Measurements from ENCODE around the gene EPYC.

EPYC gene

GRCh38 chr12:91004872-91005271 is at the start of gene EPYC:
TSS of gene EPYC (minus strand) at chr12:91004972. CDS start at chr12:91002565, 2,407 bp downstream.
- DNase-seq (ENCODE audit: extremely low read depth in 1 of 2, low read depth in 1 of 2), result no peak

DNA sequence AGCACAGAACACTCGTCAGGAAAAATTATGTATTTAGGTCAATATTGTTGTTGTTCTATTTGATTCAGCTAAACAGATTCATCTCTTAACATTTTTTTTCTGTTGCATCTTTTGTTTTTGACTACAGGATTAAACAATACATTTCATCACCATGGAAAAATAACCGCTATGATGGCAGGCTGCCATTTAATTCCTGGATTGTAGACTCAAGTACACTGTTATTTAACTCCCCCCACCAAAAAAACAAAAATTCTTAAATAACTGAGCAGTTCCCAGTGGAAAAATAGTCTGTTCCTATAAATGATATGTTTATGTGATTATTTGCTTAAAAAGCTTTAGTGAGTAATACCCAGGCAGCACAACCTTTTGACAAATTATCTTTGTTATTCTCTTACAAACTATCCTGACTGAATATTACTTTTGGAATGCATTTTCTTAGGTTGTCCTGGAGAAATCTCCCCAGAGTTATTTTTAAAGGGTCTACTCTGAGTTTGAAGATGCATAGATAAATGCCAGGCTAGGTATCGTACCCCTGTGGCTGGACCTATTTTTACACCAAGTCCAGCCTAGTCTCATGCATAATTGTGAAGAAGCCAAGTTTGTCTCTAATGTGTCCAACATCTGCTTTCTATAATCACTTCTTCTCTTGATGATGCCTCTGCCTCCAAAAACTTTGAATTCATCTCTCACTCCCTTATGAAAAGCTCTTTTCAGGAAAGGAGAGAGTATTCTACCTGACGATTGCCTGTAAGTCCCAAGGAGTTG is 49.4 kb upstream of the EPYC start:
- DNase-seq (ENCODE audit: extremely low read depth in 1 of 2, low read depth in 1 of 2), result no peak

GRCh38 chr12:91052026-91052425 is 47.3 kb upstream of the EPYC start:
- DNase-seq (ENCODE audit: extremely low read depth in 1 of 2, low read depth in 1 of 2), result no peak

GRCh38 chr12:91044586-91044985 is 39.8 kb upstream of the EPYC start:
- DNase-seq (ENCODE audit: extremely low read depth in 1 of 2, low read depth in 1 of 2), result no peak

DNA sequence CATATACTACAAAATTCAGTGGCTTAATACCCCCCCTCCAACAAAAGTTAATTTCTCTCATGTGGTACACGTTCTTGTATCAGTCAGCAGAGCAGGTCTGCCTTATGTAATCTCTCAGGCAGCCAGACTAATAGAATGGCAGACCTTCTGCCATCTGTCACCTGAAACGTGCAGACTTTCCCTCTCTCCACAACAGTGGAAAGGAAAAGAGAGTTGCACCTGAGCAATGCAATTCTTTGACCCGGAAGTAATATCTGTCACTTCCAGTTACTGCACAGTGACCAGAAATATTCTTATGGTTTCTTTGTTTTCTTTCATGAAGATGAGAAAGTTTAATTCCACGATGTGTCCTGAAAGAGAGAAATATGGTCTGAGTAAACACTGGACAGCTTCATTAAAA is 38.6 kb upstream of the EPYC start:
- DNase-seq (ENCODE audit: extremely low read depth in 1 of 2, low read depth in 1 of 2), result no peak

GRCh38 chr12:91040096-91040755 is 35.5 kb upstream of the EPYC start:
- DNase-seq (ENCODE audit: extremely low read depth in 1 of 2, low read depth in 1 of 2), result no peak

DNA sequence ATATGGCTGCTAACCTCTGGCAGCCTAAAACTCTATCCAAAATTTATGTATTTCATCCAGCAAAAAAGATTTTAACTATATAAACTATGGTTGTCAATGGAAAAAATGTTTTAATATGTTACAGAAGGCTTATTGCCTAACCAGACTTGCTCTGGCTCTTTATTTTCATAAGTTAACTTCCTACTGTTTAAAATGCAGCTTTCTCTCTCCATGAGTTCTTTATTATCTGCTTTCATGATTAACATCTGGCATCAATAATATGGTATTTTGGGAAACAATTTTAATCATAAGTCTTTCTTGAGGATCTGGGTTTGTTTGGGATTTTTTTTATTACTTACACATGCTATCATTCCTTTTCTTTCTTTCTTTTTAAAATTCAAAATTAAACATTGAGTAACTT is 32.5 kb upstream of the EPYC start:
- DNase-seq (ENCODE audit: extremely low read depth in 1 of 2, low read depth in 1 of 2), result no peak

- no peak for DNase-seq (ENCODE audit: extremely low read depth in 1 of 2, low read depth in 1 of 2)
Observed at GRCh38 chr12:91033251-91033650, 28.5 kb upstream of the EPYC start.

GRCh38 chr12:91023326-91024004 is 18.7 kb upstream of the EPYC start:
- DNase-seq (ENCODE audit: extremely low read depth in 1 of 2, low read depth in 1 of 2), result no peak

GRCh38 chr12:91021076-91021475 is 16.3 kb upstream of the EPYC start:
- no peak for DNase-seq (ENCODE audit: extremely low read depth in 1 of 2, low read depth in 1 of 2)

DNA sequence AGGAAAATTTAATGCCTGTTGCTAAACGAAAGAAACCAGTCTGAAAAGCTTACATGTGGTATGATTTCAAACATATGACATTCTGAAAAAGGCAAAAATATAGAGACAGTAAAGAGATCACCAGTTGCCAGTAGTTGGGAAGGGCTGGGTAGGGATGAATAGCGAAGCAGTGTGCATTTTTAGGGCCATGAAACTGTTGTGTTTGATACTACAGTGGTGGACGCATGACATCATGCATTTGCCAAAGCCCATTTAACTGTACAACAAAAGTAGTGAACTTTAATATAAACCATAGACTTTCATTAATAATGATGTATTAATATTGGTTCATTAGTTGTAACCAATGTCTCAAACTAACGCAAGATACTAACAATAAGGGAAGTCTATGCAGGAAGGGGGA is 14.7 kb upstream of the EPYC start:
- no peak for DNase-seq (ENCODE audit: extremely low read depth in 1 of 2, low read depth in 1 of 2)

DNA sequence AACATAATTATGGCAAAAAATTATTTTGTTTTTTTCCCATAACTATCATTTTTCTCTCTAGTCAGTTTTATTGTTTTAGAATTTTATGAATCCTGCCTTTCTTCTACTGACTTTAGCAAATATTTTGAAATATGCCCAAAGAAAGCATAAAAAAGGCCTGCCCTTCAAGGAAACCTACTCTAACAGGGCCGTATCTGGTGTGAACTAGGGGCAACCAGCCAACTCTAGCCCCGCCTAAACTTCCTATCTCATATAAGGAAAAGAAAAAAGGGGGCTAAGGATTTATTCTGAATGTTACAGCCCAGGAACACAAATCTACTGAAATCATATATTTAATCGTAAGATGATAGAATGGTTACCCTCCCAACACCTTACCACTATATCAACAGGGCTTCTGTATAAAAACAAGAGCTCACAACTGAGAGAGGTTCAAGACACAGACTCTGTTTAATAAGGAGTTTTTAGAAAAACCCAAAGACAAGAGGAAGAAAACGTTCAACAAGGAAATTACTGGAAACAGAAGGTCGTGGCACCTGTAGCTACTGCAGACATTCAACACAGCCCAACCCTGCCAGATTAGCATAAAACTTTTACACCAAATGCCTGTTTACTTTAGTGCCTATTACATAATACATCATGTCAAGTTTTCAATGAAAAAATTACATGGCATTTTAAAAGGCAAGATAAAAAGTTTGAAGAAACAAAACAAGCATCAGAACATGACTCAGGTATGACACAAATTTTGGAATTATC is 12.9 kb upstream of the EPYC start:
- DNase-seq (ENCODE audit: extremely low read depth in 1 of 2, low read depth in 1 of 2), result no peak

DNA sequence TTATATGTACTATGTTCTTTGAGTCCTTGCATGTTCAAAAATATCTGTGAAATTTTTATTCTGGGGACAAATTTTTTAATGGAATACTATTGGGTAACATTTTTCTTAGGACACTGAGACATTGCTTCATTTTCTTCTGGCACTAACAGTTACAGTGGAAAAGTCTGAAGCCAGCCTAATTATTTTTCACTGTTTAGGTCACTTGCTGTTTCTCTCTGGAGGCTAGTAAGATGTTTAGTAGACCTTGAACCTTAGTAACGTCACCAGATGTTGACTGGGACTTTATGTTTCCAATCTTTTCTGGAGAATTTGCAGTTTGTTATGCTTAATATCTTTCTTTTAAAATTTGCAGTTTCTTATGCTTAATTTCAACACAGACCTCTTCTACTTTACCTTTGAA is 12.3 kb upstream of the EPYC start:
- DNase-seq (ENCODE audit: extremely low read depth in 1 of 2, low read depth in 1 of 2), result no peak

DNA sequence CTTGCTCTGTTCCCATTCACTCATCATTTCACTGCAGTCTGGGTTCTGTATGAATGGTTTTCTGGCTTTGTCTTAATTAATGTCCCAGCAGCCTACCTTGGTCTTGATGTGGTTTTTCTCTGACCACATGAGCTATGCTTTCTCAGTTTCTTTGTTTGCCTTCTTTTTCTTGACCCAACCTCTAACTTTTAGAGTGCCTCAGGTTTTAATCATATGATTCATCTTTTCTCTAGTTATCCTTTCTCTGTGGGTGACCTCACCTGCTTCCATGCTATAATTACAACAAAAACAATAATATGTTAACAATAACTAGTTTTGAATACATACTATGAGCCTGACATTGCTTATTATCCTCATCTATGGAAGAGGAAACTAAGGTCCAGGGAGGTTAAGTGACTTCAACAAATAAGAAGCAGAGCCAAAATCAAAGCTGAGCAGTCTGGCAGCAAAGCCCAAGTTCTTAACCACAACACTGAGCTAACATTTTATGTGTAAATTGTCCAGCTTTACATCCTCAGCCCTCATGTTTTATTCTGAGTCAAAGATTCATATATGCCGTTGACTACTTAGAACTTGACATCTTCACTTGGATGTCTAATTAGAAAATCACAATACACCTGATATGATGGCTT is 4.7 kb upstream of the EPYC start:
- no peak for DNase-seq (ENCODE audit: extremely low read depth in 1 of 2, low read depth in 1 of 2)

GRCh38 chr12:91007531-91008290 is 2.9 kb upstream of the EPYC start:
- DNase-seq (ENCODE audit: extremely low read depth in 1 of 2, low read depth in 1 of 2), result no peak

- DNase-seq (ENCODE audit: extremely low read depth in 1 of 2, low read depth in 1 of 2), result no peak
Observed at GRCh38 chr12:91003737-91004136, 1.0 kb downstream of the EPYC start.

GRCh38 chr12:91001306-91001705 is 3.5 kb downstream of the EPYC start:
- no peak for DNase-seq (ENCODE audit: extremely low read depth in 1 of 2, low read depth in 1 of 2)

DNA sequence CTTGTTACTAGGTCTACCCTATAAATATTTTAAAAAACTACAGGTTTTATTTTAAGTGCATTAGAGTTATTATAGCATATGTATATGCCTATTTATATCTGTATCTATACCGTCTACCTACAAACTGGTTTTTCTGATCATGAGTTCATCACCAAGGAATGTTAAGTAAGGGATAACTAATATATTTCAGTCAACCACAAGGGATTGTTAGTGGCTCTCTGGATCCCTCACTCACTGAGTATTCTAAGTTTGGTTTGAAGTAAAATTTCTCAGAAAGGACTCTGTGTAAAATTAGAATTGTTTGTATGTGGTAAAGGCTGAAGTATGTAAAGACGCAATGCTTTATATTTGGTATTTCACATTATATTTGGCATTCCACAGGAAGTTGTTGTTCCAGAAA is 4.8 kb downstream of the EPYC start:
- DNase-seq (ENCODE audit: extremely low read depth in 1 of 2, low read depth in 1 of 2), result no peak

DNA sequence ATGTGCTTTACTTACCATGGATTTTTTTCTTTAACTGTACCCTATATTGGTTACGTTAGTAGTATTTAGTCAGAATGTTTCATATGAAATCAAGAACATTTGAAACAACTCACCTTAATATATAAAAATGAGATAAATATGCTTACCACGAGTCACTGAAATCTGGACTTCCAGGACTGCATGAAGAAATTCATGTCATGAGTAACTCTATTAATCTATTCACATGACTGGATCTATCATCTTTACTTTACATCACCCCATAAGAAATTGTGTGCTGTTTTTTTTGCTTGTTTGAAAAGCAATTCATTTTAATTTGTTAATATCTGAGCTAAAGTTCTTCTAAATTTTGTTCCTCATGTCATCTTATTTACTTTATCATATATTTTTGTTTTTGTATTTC is 5.2 kb downstream of the EPYC start:
- DNase-seq (ENCODE audit: extremely low read depth in 1 of 2, low read depth in 1 of 2), result no peak

DNA sequence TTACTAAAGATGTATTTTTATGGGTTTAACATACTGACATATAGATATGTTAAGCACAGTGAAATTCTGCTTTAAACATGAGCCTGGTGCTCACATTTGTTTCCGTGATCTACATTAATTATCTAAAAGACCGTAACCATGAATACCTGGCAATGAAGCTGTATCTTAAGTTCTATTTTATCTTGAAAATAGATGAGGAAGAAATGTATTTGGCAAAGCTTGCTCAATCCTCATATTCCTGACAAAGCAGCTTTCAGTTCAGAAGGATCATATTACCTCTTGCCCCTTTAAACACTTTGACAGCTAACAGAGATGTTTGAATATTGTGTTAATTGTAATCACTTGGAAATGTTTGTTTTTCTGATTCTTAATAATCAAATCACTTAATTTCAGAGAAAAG is 9.8 kb downstream of the EPYC start:
- DNase-seq (ENCODE audit: extremely low read depth in 1 of 2, low read depth in 1 of 2), result no peak
